ENCODE results near the gene IQCN.

The IQCN gene

DNA sequence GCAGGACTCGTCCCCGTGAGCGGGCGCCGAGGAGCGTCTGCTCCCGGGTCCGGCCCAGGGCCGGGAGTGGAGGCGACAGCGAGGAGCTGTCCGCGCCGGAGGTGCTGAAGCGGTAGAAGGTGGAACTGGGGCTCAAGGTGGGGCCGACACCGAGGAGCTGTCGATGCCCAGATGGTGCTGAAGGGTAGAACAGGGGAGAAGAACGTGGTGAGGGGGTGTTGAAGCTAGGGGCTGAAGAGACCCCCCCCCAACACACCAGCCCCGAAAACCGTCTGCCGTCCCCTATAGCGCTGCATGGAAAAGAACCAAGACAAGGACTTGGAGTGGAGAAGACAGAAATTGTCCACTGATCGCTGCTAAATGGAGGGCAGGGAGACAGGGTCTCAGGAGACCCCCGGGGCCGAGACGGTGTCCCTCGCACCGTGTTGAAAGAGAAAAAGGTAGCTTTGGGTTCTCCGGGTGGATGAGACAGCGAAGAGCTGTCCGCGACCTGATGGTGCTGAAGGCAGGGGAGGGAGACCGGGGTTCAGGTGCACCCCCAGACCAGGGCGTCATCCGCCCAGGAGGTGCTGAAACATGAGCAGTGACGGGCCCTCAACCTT is 40.9 kb downstream of the IQCN start:
- Histone ChIP-seq H3K4ac (ENCODE audit: low read length) (no peak overlapping the region), H3K18ac (ENCODE audit: low read length) (no peak overlapping the region), H3K79me1 (ENCODE audit: low read depth, low read length) (peaks cover 3% of the 10 kb centered on the region), H3K27me3 (ENCODE audit: control insufficient read depth in 3 of 3, insufficient read depth in 3 of 3, low read depth in 1 of 3, low read length in 3 of 3) (peaks cover 0 to 17% (median 9%) of the 10 kb centered on the region in 3 experiments), H4K8ac (ENCODE audit: low read depth, low read length) (no peak overlapping the region), H4K91ac (ENCODE audit: low read depth, low read length, poor library complexity) (no peak overlapping the region), H2BK12ac (ENCODE audit: low read length) (no peak overlapping the region), H3K9ac (ENCODE audit: low read depth, low read length, poor library complexity) (no peak overlapping the region), H2AK5ac (ENCODE audit: low read depth, low read length) (no peak overlapping the region), H3K14ac (ENCODE audit: low read length) (no peak overlapping the region), H3K36me3 (replicated peaks in 1 of 2; ENCODE audit: control insufficient read depth in 2 of 2, insufficient read depth in 2 of 2, low read length in 2 of 2) (no peaks in the 10 kb centered on the region), H3K23ac (ENCODE audit: low read depth, low read length, poor library complexity) (peak overlapping the region; percentile 65), H3K4me2 (ENCODE audit: insufficient read depth, low read length, poor library complexity, severe bottlenecking) (peak overlapping the region; percentile 66), H3K4me3 (ENCODE audit: low read length in 2 of 2) (peak overlapping the region in 1 of 2 donors; percentile 32), H3K4me1 (ENCODE audit: control insufficient read depth in 2 of 2, insufficient read depth in 1 of 2, low read depth in 1 of 2, low read length in 2 of 2) (peaks cover 4 to 6% of the 10 kb centered on the region in 2 donors), H3K9me3 (replicated peaks in 1 of 2; ENCODE audit: control insufficient read depth in 2 of 2, insufficient read depth in 1 of 2, low read depth in 1 of 2, low read length in 2 of 2) (peaks cover 0 to 4% of the 10 kb centered on the region in 2 donors), H2AFZ (ENCODE audit: low read length) (peak overlapping the region; percentile 47), H3K27ac (replicated peaks; ENCODE audit: low read length) (no peak overlapping the region), H2BK5ac (ENCODE audit: low read length) (no peak overlapping the region), H2BK15ac (ENCODE audit: low read length) (no peak overlapping the region), H2BK120ac (ENCODE audit: low read depth, low read length) (no peak overlapping the region)
- WGBS, 2 donors (ENCODE audit: extremely low coverage in 2 of 2, insufficient read length in 2 of 2, insufficient replicate concordance in 1 of 2): no CpG with 5 or more reads among the region's 37 CpGs
- no peak for DNase-seq (ENCODE audit: low spot score)

DNA sequence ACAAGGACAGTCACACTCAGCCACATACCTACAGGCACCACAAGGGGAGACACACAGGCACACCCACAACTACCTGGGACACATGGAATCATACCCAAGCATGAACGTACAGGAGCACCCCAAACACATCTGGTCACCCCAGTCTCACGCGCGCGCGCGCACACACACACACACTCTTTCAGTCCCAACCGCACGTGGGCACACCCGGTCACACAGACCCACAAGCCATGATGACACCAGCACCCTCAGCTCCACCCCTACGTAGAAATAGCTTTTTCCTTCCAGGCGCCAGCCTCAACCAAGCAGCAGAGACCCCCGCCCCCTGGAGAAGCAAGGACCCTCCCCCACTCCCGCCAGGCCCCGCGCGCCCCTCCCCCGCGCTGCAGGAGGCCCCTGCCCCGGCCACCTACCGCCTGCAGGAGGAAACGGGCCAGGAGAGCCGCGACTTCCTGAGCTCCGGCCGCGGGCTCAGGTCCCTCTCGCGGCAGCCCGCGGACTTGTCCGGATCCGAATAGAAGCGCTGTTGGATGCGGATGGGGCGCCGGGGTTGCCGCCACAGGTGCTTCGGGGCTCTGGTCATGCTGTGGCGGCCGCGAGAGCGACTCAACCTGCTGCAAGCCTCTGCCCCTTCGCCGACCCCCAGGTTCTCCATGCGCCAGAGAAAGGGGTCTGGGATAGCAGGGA is 41.6 kb downstream of the IQCN start:
- Histone ChIP-seq H3K4me3 (ENCODE audit: low read length in 2 of 2) (peak overlapping the region; percentile 3 to 32), H3K18ac (ENCODE audit: low read length) (peak overlapping the region; percentile 1), H3K9ac (ENCODE audit: low read depth, low read length, poor library complexity) (peak overlapping the region; percentile 30), H2BK120ac (ENCODE audit: low read depth, low read length) (no peak overlapping the region), H3K9me3 (replicated peaks in 1 of 2; ENCODE audit: control insufficient read depth in 2 of 2, insufficient read depth in 1 of 2, low read depth in 1 of 2, low read length in 2 of 2) (peaks cover 0 to 4% of the 10 kb centered on the region in 2 donors), H2BK5ac (ENCODE audit: low read length) (no peak overlapping the region), H2AK5ac (ENCODE audit: low read depth, low read length) (no peak overlapping the region), H3K23ac (ENCODE audit: low read depth, low read length, poor library complexity) (peak overlapping the region; percentile 65), H3K14ac (ENCODE audit: low read length) (no peak overlapping the region), H2BK12ac (ENCODE audit: low read length) (no peak overlapping the region), H3K27ac (replicated peaks; ENCODE audit: low read length) (no peak overlapping the region), H3K36me3 (replicated peaks in 1 of 2; ENCODE audit: control insufficient read depth in 2 of 2, insufficient read depth in 2 of 2, low read length in 2 of 2) (no peaks in the 10 kb centered on the region), H3K4me2 (ENCODE audit: insufficient read depth, low read length, poor library complexity, severe bottlenecking) (peak overlapping the region; percentile 66), H3K4me1 (ENCODE audit: control insufficient read depth in 2 of 2, insufficient read depth in 1 of 2, low read depth in 1 of 2, low read length in 2 of 2) (peaks cover 4 to 6% of the 10 kb centered on the region in 2 donors), H4K91ac (ENCODE audit: low read depth, low read length, poor library complexity) (no peak overlapping the region), H3K27me3 (ENCODE audit: control insufficient read depth in 3 of 3, insufficient read depth in 3 of 3, low read depth in 1 of 3, low read length in 3 of 3) (peaks cover 0 to 17% (median 10%) of the 10 kb centered on the region in 3 experiments), H2BK15ac (ENCODE audit: low read length) (no peak overlapping the region), H3K4ac (ENCODE audit: low read length) (no peak overlapping the region), H3K79me1 (ENCODE audit: low read depth, low read length) (peaks cover 3% of the 10 kb centered on the region), H2AFZ (ENCODE audit: low read length) (peak overlapping the region; percentile 47), H4K8ac (ENCODE audit: low read depth, low read length) (no peak overlapping the region)
- no CpG with 5 or more reads among the region's 46 CpGs for WGBS, 2 donors (ENCODE audit: extremely low coverage in 2 of 2, insufficient read length in 2 of 2, insufficient replicate concordance in 1 of 2)
- peak; percentile 82 for DNase-seq (ENCODE audit: low spot score)

DNA sequence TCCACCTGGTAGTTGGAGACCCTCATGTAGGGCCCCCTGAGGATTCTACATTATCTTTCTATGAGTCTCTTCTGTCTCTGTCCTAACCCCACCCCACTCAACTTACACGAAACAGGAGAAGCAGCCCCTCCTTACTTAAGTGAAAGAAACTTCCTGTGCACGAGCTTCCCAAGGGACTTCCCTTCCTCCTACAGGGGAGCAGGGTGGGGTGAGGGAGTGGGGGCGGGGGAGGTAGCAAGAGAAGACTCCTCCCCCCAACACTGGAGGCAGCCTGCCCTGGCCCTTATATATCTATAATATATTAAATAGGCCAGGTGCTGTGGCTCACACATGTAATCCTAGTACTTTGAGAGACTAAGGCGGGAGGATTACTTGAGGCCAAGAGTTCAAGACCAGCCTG is 42.5 kb downstream of the IQCN start:
- Histone ChIP-seq H3K4me2 (ENCODE audit: insufficient read depth, low read length, poor library complexity, severe bottlenecking) (no peak overlapping the region), H3K18ac (ENCODE audit: low read length) (no peak overlapping the region), H3K36me3 (replicated peaks in 1 of 2; ENCODE audit: control insufficient read depth in 2 of 2, insufficient read depth in 2 of 2, low read length in 2 of 2) (no peaks in the 10 kb centered on the region), H3K27me3 (ENCODE audit: control insufficient read depth in 3 of 3, insufficient read depth in 3 of 3, low read depth in 1 of 3, low read length in 3 of 3) (peaks cover 0 to 19% (median 17%) of the 10 kb centered on the region in 3 experiments), H2AK5ac (ENCODE audit: low read depth, low read length) (no peak overlapping the region), H2BK12ac (ENCODE audit: low read length) (no peak overlapping the region), H3K9ac (ENCODE audit: low read depth, low read length, poor library complexity) (no peak overlapping the region), H2BK15ac (ENCODE audit: low read length) (no peak overlapping the region), H3K4me3 (ENCODE audit: low read length in 2 of 2) (no peak overlapping the region), H3K14ac (ENCODE audit: low read length) (no peak overlapping the region), H3K4me1 (ENCODE audit: control insufficient read depth in 2 of 2, insufficient read depth in 1 of 2, low read depth in 1 of 2, low read length in 2 of 2) (peaks cover 4 to 6% of the 10 kb centered on the region in 2 donors), H3K27ac (replicated peaks; ENCODE audit: low read length) (no peak overlapping the region), H4K8ac (ENCODE audit: low read depth, low read length) (no peak overlapping the region), H3K79me1 (ENCODE audit: low read depth, low read length) (peaks cover 3% of the 10 kb centered on the region), H3K23ac (ENCODE audit: low read depth, low read length, poor library complexity) (no peak overlapping the region), H2BK5ac (ENCODE audit: low read length) (no peak overlapping the region), H4K91ac (ENCODE audit: low read depth, low read length, poor library complexity) (no peak overlapping the region), H2AFZ (ENCODE audit: low read length) (no peak overlapping the region), H3K9me3 (replicated peaks in 1 of 2; ENCODE audit: control insufficient read depth in 2 of 2, insufficient read depth in 1 of 2, low read depth in 1 of 2, low read length in 2 of 2) (peaks cover 0 to 4% of the 10 kb centered on the region in 2 donors), H3K4ac (ENCODE audit: low read length) (no peak overlapping the region), H2BK120ac (ENCODE audit: low read depth, low read length) (no peak overlapping the region)
- no peak for DNase-seq (ENCODE audit: low spot score)
- WGBS, 2 donors (ENCODE audit: extremely low coverage in 2 of 2, insufficient read length in 2 of 2, insufficient replicate concordance in 1 of 2): no CpG with 5 or more reads among the region's 4 CpGs

DNA sequence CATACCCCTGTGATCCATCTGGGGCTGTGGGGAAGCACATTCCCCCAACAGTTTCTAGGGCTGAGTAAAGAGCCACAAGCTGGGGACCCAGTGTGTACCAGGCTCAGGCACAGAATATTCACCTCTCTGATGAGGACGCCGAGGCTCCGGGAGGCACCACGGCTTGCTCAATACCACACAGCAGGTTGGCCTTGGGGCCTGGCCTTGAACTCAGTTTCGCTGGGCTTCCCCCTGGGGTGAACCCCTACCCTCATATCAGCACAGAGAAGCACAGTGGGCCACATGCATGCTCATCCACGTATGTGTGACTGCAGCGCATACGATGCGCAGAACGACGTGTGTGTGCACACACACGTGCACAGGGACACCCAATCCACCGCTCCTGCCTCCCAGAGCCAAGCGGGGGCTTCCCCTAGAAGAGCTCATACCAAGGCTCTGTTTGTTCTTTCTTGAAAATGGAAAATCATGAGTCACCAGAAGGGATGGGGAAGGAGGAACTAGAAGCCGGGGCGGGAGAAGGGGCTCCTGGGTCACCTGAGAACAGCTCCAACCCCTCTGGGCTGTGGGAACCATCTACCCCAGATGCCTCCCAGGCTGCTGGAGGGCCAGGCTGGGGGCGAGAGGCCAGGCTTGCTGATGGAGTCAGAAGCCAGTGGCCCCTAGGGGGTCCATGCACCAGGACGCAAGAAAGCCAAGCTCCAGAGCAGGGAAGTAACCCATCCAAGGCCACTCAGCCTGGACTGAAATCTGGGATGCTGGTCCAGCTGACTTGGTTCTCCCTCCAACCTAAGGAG is 43.1 kb downstream of the IQCN start:
- Histone ChIP-seq H3K23ac (ENCODE audit: low read depth, low read length, poor library complexity) (no peak overlapping the region), H2BK15ac (ENCODE audit: low read length) (no peak overlapping the region), H3K4ac (ENCODE audit: low read length) (no peak overlapping the region), H3K4me1 (ENCODE audit: control insufficient read depth in 2 of 2, insufficient read depth in 1 of 2, low read depth in 1 of 2, low read length in 2 of 2) (peaks cover 4 to 6% of the 10 kb centered on the region in 2 donors), H4K91ac (ENCODE audit: low read depth, low read length, poor library complexity) (no peak overlapping the region), H3K4me3 (ENCODE audit: low read length in 2 of 2) (no peak overlapping the region), H2BK12ac (ENCODE audit: low read length) (no peak overlapping the region), H3K27ac (replicated peaks; ENCODE audit: low read length) (no peak overlapping the region), H3K9ac (ENCODE audit: low read depth, low read length, poor library complexity) (peak overlapping the region; percentile 14), H3K18ac (ENCODE audit: low read length) (no peak overlapping the region), H3K14ac (ENCODE audit: low read length) (no peak overlapping the region), H3K36me3 (replicated peaks in 1 of 2; ENCODE audit: control insufficient read depth in 2 of 2, insufficient read depth in 2 of 2, low read length in 2 of 2) (no peaks in the 10 kb centered on the region), H2AK5ac (ENCODE audit: low read depth, low read length) (no peak overlapping the region), H3K27me3 (ENCODE audit: control insufficient read depth in 3 of 3, insufficient read depth in 3 of 3, low read depth in 1 of 3, low read length in 3 of 3) (peaks cover 0 to 26% (median 21%) of the 10 kb centered on the region in 3 experiments), H3K4me2 (ENCODE audit: insufficient read depth, low read length, poor library complexity, severe bottlenecking) (no peak overlapping the region), H2BK120ac (ENCODE audit: low read depth, low read length) (no peak overlapping the region), H3K79me1 (ENCODE audit: low read depth, low read length) (peaks cover 3% of the 10 kb centered on the region), H2BK5ac (ENCODE audit: low read length) (no peak overlapping the region), H4K8ac (ENCODE audit: low read depth, low read length) (no peak overlapping the region), H2AFZ (ENCODE audit: low read length) (no peak overlapping the region), H3K9me3 (replicated peaks in 1 of 2; ENCODE audit: control insufficient read depth in 2 of 2, insufficient read depth in 1 of 2, low read depth in 1 of 2, low read length in 2 of 2) (peaks cover 0 to 4% of the 10 kb centered on the region in 2 donors)
- WGBS, 2 donors (ENCODE audit: extremely low coverage in 2 of 2, insufficient read length in 2 of 2, insufficient replicate concordance in 1 of 2): no CpG with 5 or more reads among the region's 18 CpGs
- no peak for DNase-seq (ENCODE audit: low spot score)

Data from neuronal stem cell (in vitro differentiated cells).